SU-DHL-6 (cell line): ENCODE measurements around the gene SRRM4.

ENCODE experiments used
- H2AFZ ChIP-seq: fragments of 200-600 bp; sonication (generic); 2 replicates; pipeline ENCODE4 v1.6.1; 2014; ENCODE audit warnings: low read depth, mild to moderate bottlenecking, moderate library complexity, mixed read lengths, antibody characterized with exemption, low read length; ENCODE audit not compliant: severe bottlenecking
- H3F3A ChIP-seq: fragments of 200-600 bp; shearing (Covaris generic); 2 replicates; pipeline ENCODE4 v1.6.0; 2016; ENCODE audit warnings: antibody characterized with exemption, mild to moderate bottlenecking; ENCODE audit not compliant: insufficient read depth
- H3K27ac ChIP-seq: fragments of 200-600 bp; sonication (generic); 2 replicates; pipeline ENCODE4 v1.5.1; 2016; ENCODE audit warnings: low read depth, mild to moderate bottlenecking, low read length, moderate library complexity, mixed read lengths
- H3K27me3 ChIP-seq: fragments of 200-600 bp; sonication (generic), shearing (Covaris generic); 2 replicates; pipeline ENCODE4 v1.6.0; 2014; ENCODE audit warnings: mild to moderate bottlenecking, low read length
- H3K36me3 ChIP-seq: fragments of 200-600 bp; sonication (generic); 2 replicates; pipeline ENCODE4 v1.6.1; 2014; ENCODE audit warnings: mild to moderate bottlenecking, low read length, mixed read lengths
- H3K4me2 ChIP-seq: fragments of 300-600, 200-600 bp; shearing (Covaris generic), sonication (generic); 2 replicates; pipeline ENCODE4 v1.6.0; 2014; ENCODE audit warnings: low read length, low read depth, mild to moderate bottlenecking; ENCODE audit not compliant: poor library complexity, severe bottlenecking
- H3K4me3 ChIP-seq: fragments of 200-600 bp; sonication (generic); 2 replicates; pipeline ENCODE4 v1.5.1; 2014; ENCODE audit warnings: antibody characterized with exemption, low read length, mild to moderate bottlenecking, mixed read lengths; ENCODE audit not compliant: insufficient read depth, poor library complexity, severe bottlenecking
- H3K79me2 ChIP-seq: fragments of 200-600 bp; sonication (generic); 2 replicates; pipeline ENCODE4 v1.6.1; 2014; ENCODE audit warnings: mild to moderate bottlenecking, low read length, moderate library complexity; ENCODE audit not compliant: insufficient read depth
- H3K9ac ChIP-seq: fragments of 200-600 bp; sonication (generic); 2 replicates; pipeline ENCODE4 v1.7.0; 2014; ENCODE audit warnings: mild to moderate bottlenecking, low read length
- H3K9me2 ChIP-seq: fragments of 200-600 bp; sonication (generic); replicated peaks from 2 replicates; pipeline ENCODE4 v1.6.1; 2014; ENCODE audit warnings: low read length; ENCODE audit not compliant: insufficient read depth
- H3K9me3 ChIP-seq: fragments of 200-600 bp; sonication (generic); 2 replicates; pipeline ENCODE4 v1.6.1; 2014; ENCODE audit warnings: low read length, mixed read lengths; ENCODE audit not compliant: insufficient read depth
- H4K20me1 ChIP-seq: fragments of 200-600 bp; sonication (generic); 2 replicates; pipeline ENCODE4 v1.6.1; 2014; ENCODE audit warnings: low read depth, mild to moderate bottlenecking, antibody characterized with exemption, low read length, moderate library complexity, mixed read lengths
- CTCF ChIP-seq: fragments of 200-600 bp; sonication (generic); IDR thresholded peaks from one replicate; pipeline ENCODE4 v1.5.1; 2017; ENCODE audit warnings: antibody characterized with exemption, mild to moderate bottlenecking, low read length, moderate library complexity; ENCODE audit not compliant: insufficient read depth, poor library complexity, severe bottlenecking
- EZH2phosphoT487 ChIP-seq: fragments of 200-600 bp; sonication (generic), shearing (Covaris generic); conservative IDR thresholded peaks from 2 replicates; pipeline ENCODE4 v1.6.1; 2018; ENCODE audit warnings: mild to moderate bottlenecking, antibody characterized with exemption, low read length, moderate library complexity, mixed read lengths

SRRM4 gene

GRCh38 chr12:118959348-118959747 lies 22.0 kb upstream of the SRRM4 start:
- H3K9me3 ChIP-seq, result no peaks in the 10 kb centered on the region
- TF ChIP-seq CTCF (no peak), EZH2phosphoT487 (no peak)
- H3K27me3 ChIP-seq, result no peaks in the 10 kb centered on the region
- H3F3A ChIP-seq, result no peaks in the 10 kb centered on the region
- no peaks in the 10 kb centered on the region for H3K9me2 ChIP-seq
- H3K36me3 ChIP-seq, result no peaks in the 10 kb centered on the region
- H3K27ac ChIP-seq, result no peak overlapping the region
- H3K4me2 ChIP-seq, result no peak overlapping the region
- H2AFZ ChIP-seq, result no peak overlapping the region
- no peak overlapping the region for H3K9ac ChIP-seq
- H3K79me2 ChIP-seq, result no peaks in the 10 kb centered on the region
- H3K4me3 ChIP-seq, result no peak overlapping the region
- no peaks in the 10 kb centered on the region for H4K20me1 ChIP-seq

- H3K9me2 ChIP-seq, result no peaks in the 10 kb centered on the region
- no peaks in the 10 kb centered on the region for H4K20me1 ChIP-seq
- H2AFZ ChIP-seq, result no peak overlapping the region
- H3K9ac ChIP-seq, result no peak overlapping the region
- H3K4me2 ChIP-seq, result no peak overlapping the region
- no peaks in the 10 kb centered on the region for H3F3A ChIP-seq
- no peak overlapping the region for H3K4me3 ChIP-seq
- H3K79me2 ChIP-seq, result no peaks in the 10 kb centered on the region
- TF ChIP-seq CTCF, result no peak
- TF ChIP-seq EZH2phosphoT487, result no peak
- H3K9me3 ChIP-seq, result no peaks in the 10 kb centered on the region
- H3K27me3 ChIP-seq, result no peaks in the 10 kb centered on the region
- no peaks in the 10 kb centered on the region for H3K36me3 ChIP-seq
- no peak overlapping the region for H3K27ac ChIP-seq
Measured at GRCh38 chr12:118959985-118960560, 21.3 kb upstream of the SRRM4 start.

DNA sequence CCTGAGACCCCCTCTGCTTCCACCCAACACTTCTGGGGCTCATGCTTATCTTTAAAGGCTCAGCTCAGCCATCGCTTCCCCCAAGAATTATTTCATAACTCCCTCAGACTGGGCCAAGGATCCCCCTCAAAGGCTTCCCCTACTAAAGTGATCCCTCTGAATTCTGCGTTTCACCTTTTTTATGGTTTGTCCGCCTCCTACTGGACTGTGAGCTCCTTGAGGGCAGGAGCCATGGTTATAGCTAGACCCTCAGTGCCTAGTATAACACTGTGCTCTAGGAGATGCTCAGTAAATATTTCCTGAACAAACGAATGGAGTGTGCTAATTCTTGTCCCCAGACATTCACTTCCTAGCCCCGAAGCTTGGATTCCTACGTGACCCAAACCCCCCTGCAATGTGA lies 20.5 kb upstream of the SRRM4 start:
- no peaks in the 10 kb centered on the region for H3K79me2 ChIP-seq
- no peak overlapping the region for H3K27ac ChIP-seq
- H3K36me3 ChIP-seq, result no peaks in the 10 kb centered on the region
- H4K20me1 ChIP-seq, result no peaks in the 10 kb centered on the region
- TF ChIP-seq CTCF, result no peak
- no peak for TF ChIP-seq EZH2phosphoT487
- no peaks in the 10 kb centered on the region for H3K9me2 ChIP-seq
- H3K9me3 ChIP-seq, result no peaks in the 10 kb centered on the region
- no peaks in the 10 kb centered on the region for H3F3A ChIP-seq
- H3K4me2 ChIP-seq, result no peak overlapping the region
- H3K27me3 ChIP-seq, result no peaks in the 10 kb centered on the region
- no peak overlapping the region for H2AFZ ChIP-seq
- no peak overlapping the region for H3K4me3 ChIP-seq
- H3K9ac ChIP-seq, result no peak overlapping the region
